CD4-positive, alpha-beta T cell (primary cell): ENCODE data around the gene SNN. TPM values are rescaled to one million over a fixed set of nuclear protein-coding genes. Genes with fewer than 3 reads are reported as not detected.

Experiments used
- ATAC-seq: fragments of 200-7000 bp; cut with Tn5 transposase; one replicate; pipeline ENCODE4 v1.10.0; 2022; ENCODE audit warnings: mild to moderate bottlenecking; ENCODE audit not compliant: poor library complexity
- CTCF ChIA-PET: fragments of 350-600 bp; sonication (Branson Sonifier 250); formaldehyde crosslinking; loops from one replicate; lab custom pipeline; 2021; ENCODE audit warnings: antibody characterized with exemption, inconsistent platforms; lab: Charles Lee
- POLR2A ChIA-PET: fragments of 350-600 bp; sonication (Branson Sonifier 250); formaldehyde crosslinking; loops from one replicate; lab custom pipeline; 2021; ENCODE audit warnings: antibody characterized with exemption, inconsistent platforms; lab: Charles Lee
- DNase-seq, 14 experiments: peaks; one replicate each; pipeline ENCODE4 v3.0.0-alpha.2; 2013 to 2020; ENCODE audit warnings: mixed read lengths in 2 of 14
- H3K27ac ChIP-seq, 2 donors: one replicate each; pipeline versions ENCODE4 v1.5.1 to v1.7.0; 2013; ENCODE audit warnings: low read length in 2 of 2, low read depth in 1 of 2, mild to moderate bottlenecking in 1 of 2
- H3K27me3 ChIP-seq, 2 experiments: 1 replicate in 1 of 2; 2 replicates in 1 of 2; pipeline versions ENCODE4 v1.6.1 to v1.7.0; 2013; ENCODE audit warnings: low read length in 2 of 2, control low read depth in 1 of 2, mild to moderate bottlenecking in 1 of 2, moderate library complexity in 1 of 2; ENCODE audit not compliant: insufficient read depth in 2 of 2, control insufficient read depth in 1 of 2
- H3K36me3 ChIP-seq: one replicate; pipeline ENCODE4 v1.6.1; 2013; ENCODE audit warnings: low read length, control low read depth; ENCODE audit not compliant: insufficient read depth
- H3K4me1 ChIP-seq: one replicate; pipeline ENCODE4 v1.6.1; 2013; ENCODE audit warnings: low read length, control low read depth; ENCODE audit not compliant: insufficient read depth
- H3K4me3 ChIP-seq: one replicate; pipeline ENCODE4 v1.5.1; 2013; ENCODE audit warnings: mild to moderate bottlenecking, low read length, moderate library complexity
- H3K9me3 ChIP-seq, 2 experiments: 1 replicate in 1 of 2; 2 replicates in 1 of 2; pipeline versions ENCODE4 v1.6.1 to v1.7.0; 2013; ENCODE audit warnings: low read length in 2 of 2, mild to moderate bottlenecking in 2 of 2, control low read depth in 1 of 2, moderate library complexity in 1 of 2; ENCODE audit not compliant: control insufficient read depth in 1 of 2, insufficient read depth in 1 of 2
- H3K27ac Mint-ChIP-seq: one replicate; pipeline ENCODE4 v1.8.0; 2020; ENCODE audit warnings: mixed read lengths
- H3K27me3 Mint-ChIP-seq: one replicate; pipeline ENCODE4 v1.8.0; 2021; ENCODE audit warnings: mixed read lengths
- H3K36me3 Mint-ChIP-seq: one replicate; pipeline ENCODE4 v1.8.0; 2021; ENCODE audit warnings: low read depth, mixed read lengths
- H3K4me1 Mint-ChIP-seq: one replicate; pipeline ENCODE4 v1.8.0; 2021; ENCODE audit warnings: low read depth, mixed read lengths
- H3K4me3 Mint-ChIP-seq: one replicate; pipeline ENCODE4 v1.8.0; 2020; ENCODE audit warnings: mild to moderate bottlenecking, mixed read lengths
- H3K9me3 Mint-ChIP-seq: one replicate; pipeline ENCODE4 v1.8.0; 2020; ENCODE audit warnings: mixed read lengths
- intact Hi-C, 2 experiments: fragments of 100-400 bp; cut with DNase I in 1 of 2; cut with micrococcal nuclease in 1 of 2; formaldehyde crosslinking; loops; one replicate each; pipeline versions ENCODE4 v1.15.1 to v1.9.0; 2023 to 2025; cut with DNase I, micrococcal nuclease
- total RNA-seq, 174 experiments: library from RNA in 2 of 174; stranded (reverse) in 2 of 174; gene quantifications; one replicate each; pipeline ENCODE4 v1.2.3 and lab custom pipeline; 2021 to 2026
- TF ChIP-seq, protein P1 (sequence below): fragments of 200-600 bp; IDR thresholded peaks from one replicate; pipeline ENCODE4 v1.8.0; 2022; ENCODE audit warnings: antibody characterized with exemption, mild to moderate bottlenecking

The SNN gene
- total RNA-seq, 2 experiments from 2014 or later, result 76.3 to 79.7 TPM

DNA sequence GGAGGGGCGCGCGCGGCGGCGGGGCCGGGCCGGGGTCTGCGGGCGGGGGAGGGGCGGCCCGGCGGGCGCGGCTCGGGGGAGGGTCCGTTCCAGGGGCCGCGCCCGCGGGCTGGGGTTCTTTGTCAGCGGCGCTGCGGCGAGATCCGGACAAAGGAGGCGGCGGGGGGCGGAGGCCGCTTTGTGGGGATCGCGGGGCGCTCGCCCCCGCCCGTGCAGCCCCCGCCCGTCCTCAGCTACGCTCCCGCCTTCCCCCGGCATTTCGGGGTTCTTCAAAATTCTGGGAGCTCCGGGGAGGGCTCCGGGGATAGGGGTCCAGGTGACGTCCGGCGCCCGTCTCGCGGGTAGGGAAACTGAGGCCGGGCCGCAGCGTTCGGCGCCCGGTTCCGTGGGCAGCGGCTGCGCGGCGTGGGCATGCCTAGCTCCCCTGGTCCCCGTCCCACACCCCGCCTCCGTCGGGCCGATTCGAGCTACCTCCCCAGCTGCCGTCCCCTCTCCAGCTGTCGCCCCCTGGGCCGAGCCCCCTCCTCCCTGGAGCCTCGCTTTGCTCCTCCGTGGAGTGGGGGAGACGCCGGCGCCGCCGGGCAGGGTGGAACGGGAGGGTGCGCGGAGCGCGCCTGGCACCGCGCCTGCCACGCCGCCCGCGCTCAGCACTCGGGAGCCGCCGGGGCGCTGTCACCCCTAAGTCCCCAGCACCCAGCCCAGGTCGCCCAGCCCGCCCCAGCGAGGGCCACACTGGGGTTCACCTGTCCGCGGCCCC lies 546 bp downstream of the SNN start:
- H3K27me3 ChIP-seq, result no peaks in the 10 kb centered on the region
- H3K9me3 ChIP-seq, result no peaks in the 10 kb centered on the region
- TF ChIP-seq, protein P1, sequence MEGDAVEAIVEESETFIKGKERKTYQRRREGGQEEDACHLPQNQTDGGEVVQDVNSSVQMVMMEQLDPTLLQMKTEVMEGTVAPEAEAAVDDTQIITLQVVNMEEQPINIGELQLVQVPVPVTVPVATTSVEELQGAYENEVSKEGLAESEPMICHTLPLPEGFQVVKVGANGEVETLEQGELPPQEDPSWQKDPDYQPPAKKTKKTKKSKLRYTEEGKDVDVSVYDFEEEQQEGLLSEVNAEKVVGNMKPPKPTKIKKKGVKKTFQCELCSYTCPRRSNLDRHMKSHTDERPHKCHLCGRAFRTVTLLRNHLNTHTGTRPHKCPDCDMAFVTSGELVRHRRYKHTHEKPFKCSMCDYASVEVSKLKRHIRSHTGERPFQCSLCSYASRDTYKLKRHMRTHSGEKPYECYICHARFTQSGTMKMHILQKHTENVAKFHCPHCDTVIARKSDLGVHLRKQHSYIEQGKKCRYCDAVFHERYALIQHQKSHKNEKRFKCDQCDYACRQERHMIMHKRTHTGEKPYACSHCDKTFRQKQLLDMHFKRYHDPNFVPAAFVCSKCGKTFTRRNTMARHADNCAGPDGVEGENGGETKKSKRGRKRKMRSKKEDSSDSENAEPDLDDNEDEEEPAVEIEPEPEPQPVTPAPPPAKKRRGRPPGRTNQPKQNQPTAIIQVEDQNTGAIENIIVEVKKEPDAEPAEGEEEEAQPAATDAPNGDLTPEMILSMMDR, result no peak
- H3K36me3 ChIP-seq, result peaks cover 1% of the 10 kb centered on the region
- peak in 6 of 14 experiments; percentile 20 to 66 (median 48) for DNase-seq
- peak overlapping the region in 1 of 2 donors; percentile 57 for H3K27ac ChIP-seq
- Mint-ChIP-seq H3K36me3 (peaks cover 20% of the 10 kb centered on the region), H3K9me3 (no peaks in the 10 kb centered on the region), H3K4me3 (peak overlapping the region; percentile 97), H3K27me3 (no peaks in the 10 kb centered on the region), H3K27ac (peak overlapping the region; percentile 94), H3K4me1 (peaks cover 80% of the 10 kb centered on the region)
- peak overlapping the region; percentile 59 for H3K4me3 ChIP-seq
- ATAC-seq, result peak; percentile 22
- POLR2A ChIA-PET, result interaction anchor here (0.7 to 3.0 kb wide), 8 partner anchors 10 to 182 kb away, joined by 3 to 18 read pairs (median 4); partner anchors contain the start of genes LITAF and TXNDC11
- intact Hi-C loops, result loop anchor here in 1 of 2 experiments (5.0 kb wide), 3 partner anchors 74 to 308 kb away; partner anchors contain the start of genes SNX29, TXNDC11 and ZC3H7A
- CTCF ChIA-PET, result interaction anchor here (0.9 to 1.3 kb wide), 2 partner anchors 137 to 273 kb away, joined by 3 to 6 read pairs; no protein-coding TSS in a partner anchor
- peaks cover 88% of the 10 kb centered on the region for H3K4me1 ChIP-seq

DNA sequence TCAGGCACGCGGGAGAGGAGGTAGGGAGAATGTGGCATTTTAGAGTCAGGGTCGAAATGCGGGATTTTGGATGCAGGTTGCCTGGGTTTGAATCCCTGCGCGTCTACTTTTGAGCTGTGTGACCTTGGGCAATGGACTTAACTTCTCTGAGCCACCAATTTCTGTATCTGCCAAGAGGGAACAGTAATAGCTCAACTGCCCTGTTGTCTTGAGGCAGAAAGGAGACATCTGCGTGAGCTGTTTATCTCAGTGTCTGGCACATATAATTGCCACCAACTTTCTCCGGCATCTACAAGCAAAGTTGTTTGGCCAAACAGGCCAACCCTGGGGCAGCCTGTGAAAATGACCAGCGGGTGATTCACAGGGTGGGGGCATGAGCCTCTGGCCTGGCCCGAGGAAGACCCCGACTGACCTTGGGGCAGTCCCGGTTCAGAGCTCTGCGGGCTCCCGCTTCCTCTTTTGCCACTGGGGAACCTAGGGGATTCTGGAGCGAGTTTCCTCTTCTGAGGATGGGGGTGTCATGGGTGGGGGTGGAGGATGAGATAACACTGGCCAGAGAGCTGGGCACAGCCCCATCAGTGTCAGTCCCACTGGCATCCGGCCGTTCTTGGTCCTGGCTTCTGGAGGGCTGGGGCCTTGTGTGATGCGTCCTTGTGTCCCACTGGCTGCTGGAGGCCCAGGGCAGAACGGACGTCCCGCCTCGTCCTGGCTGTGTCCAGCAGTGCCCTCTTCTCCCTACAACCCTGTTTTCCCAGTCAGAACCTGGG lies 1.3 kb downstream of the SNN start:
- H3K9me3 Mint-ChIP-seq, result no peaks in the 10 kb centered on the region
- H3K36me3 Mint-ChIP-seq, result peaks cover 26% of the 10 kb centered on the region
- ChIA-PET POLR2A (interaction anchor here (0.5 to 3.0 kb wide), 9 partner anchors 9 to 181 kb away, joined by 3 to 18 read pairs (median 4); partner anchors contain the start of genes LITAF and TXNDC11), CTCF (interaction anchor here (0.9 to 1.3 kb wide), 2 partner anchors 137 to 274 kb away, joined by 3 to 6 read pairs; no protein-coding TSS in a partner anchor)
- H3K4me1 ChIP-seq, result peaks cover 85% of the 10 kb centered on the region
- H3K4me1 Mint-ChIP-seq, result peaks cover 79% of the 10 kb centered on the region
- no peaks in the 10 kb centered on the region for H3K27me3 Mint-ChIP-seq
- peak overlapping the region; percentile 97 for H3K4me3 Mint-ChIP-seq
- peak overlapping the region; percentile 59 for H3K4me3 ChIP-seq
- no peak for ATAC-seq
- TF ChIP-seq, protein P1, result no peak
- H3K9me3 ChIP-seq, result no peaks in the 10 kb centered on the region
- intact Hi-C loops, result loop anchor here in 1 of 2 experiments (5.0 kb wide), 3 partner anchors 73 to 308 kb away; partner anchors contain the start of genes SNX29, TXNDC11 and ZC3H7A
- peak overlapping the region; percentile 94 for H3K27ac Mint-ChIP-seq
- peak overlapping the region; percentile 57 for H3K27ac ChIP-seq
- peaks cover 6% of the 10 kb centered on the region for H3K36me3 ChIP-seq
- H3K27me3 ChIP-seq, result no peaks in the 10 kb centered on the region
- DNase-seq, result peak in 4 of 14 experiments; percentile 33 to 78 (median 51)
